ENCODE data around the gene OXER1.

OXER1 gene

GRCh38 chr2:42721898-42722297 lies 42.0 kb downstream of the OXER1 start:
- Histone ChIP-seq H2AFZ (ENCODE audit: low read depth, low read length) (peak overlapping the region; percentile 5; the same call in 1 of the 2 replicates), H3K27ac (ENCODE audit: low read length) (peak overlapping the region; percentile 68), H3K9ac (ENCODE audit: low read length) (peak overlapping the region; percentile 42; the same call in 1 of the 2 replicates), H4K20me1 (ENCODE audit: insufficient read depth, low read length) (no peaks in the 10 kb centered on the region), H3K4me1 (ENCODE audit: low read length) (peaks cover 43% of the 10 kb centered on the region), H3K27me3 (ENCODE audit: low read depth, low read length) (no peaks in the 10 kb centered on the region), H3K4me2 (ENCODE audit: low read length) (peak overlapping the region; percentile 81), H3K9me3 (ENCODE audit: insufficient read depth, low read length) (no peaks in the 10 kb centered on the region), H3K4me3 (ENCODE audit: low read length) (peak overlapping the region; percentile 67), H3K79me2 (ENCODE audit: low read length) (no peaks in the 10 kb centered on the region), H3K36me3 (replicated peaks; ENCODE audit: low read depth, low read length) (peaks cover 15% of the 10 kb centered on the region)
- TF ChIP-seq CTCF (IDR thresholded peaks at IDR 0.05; ENCODE audit: low read depth, low read length), result no peak
- no peak for TF ChIP-seq EZH2phosphoT487 (IDR thresholded peaks at IDR 0.05; ENCODE audit: low read depth)

- TF ChIP-seq CTCF (IDR thresholded peaks at IDR 0.05; ENCODE audit: low read depth, low read length) (no peak), EZH2phosphoT487 (IDR thresholded peaks at IDR 0.05; ENCODE audit: low read depth) (no peak)
- no peak overlapping the region for H3K9ac ChIP-seq (ENCODE audit: low read length)
Measured at GRCh38 chr2:42714686-42715085, 49.2 kb downstream of the OXER1 start.

GRCh38 chr2:42713920-42714319 lies 50.0 kb downstream of the OXER1 start:
- H2AFZ ChIP-seq (ENCODE audit: low read depth, low read length), result no peak overlapping the region
- H3K9me3 ChIP-seq (ENCODE audit: insufficient read depth, low read length), result no peaks in the 10 kb centered on the region
- H3K27ac ChIP-seq (ENCODE audit: low read length), result no peak overlapping the region
- H3K36me3 ChIP-seq (replicated peaks; ENCODE audit: low read depth, low read length), result peaks cover 6% of the 10 kb centered on the region
- H3K9ac ChIP-seq (ENCODE audit: low read length), result no peak overlapping the region
- H3K4me2 ChIP-seq (ENCODE audit: low read length), result no peak overlapping the region
- H4K20me1 ChIP-seq (ENCODE audit: insufficient read depth, low read length), result no peaks in the 10 kb centered on the region
- H3K4me1 ChIP-seq (ENCODE audit: low read length), result peaks cover 13% of the 10 kb centered on the region
- H3K79me2 ChIP-seq (ENCODE audit: low read length), result no peaks in the 10 kb centered on the region
- TF ChIP-seq CTCF (IDR thresholded peaks at IDR 0.05; ENCODE audit: low read depth, low read length), result no peak
- no peak for TF ChIP-seq EZH2phosphoT487 (IDR thresholded peaks at IDR 0.05; ENCODE audit: low read depth)
- H3K4me3 ChIP-seq (ENCODE audit: low read length), result no peak overlapping the region
- no peaks in the 10 kb centered on the region for H3K27me3 ChIP-seq (ENCODE audit: low read depth, low read length)

More at GRCh38 chr2:42714686-42715085, 49.2 kb downstream of the OXER1 start:
- no peak overlapping the region for H3K4me2 ChIP-seq (ENCODE audit: low read length)
- no peaks in the 10 kb centered on the region for H4K20me1 ChIP-seq (ENCODE audit: insufficient read depth, low read length)
- peaks cover 13% of the 10 kb centered on the region for H3K4me1 ChIP-seq (ENCODE audit: low read length)
- H3K36me3 ChIP-seq (replicated peaks; ENCODE audit: low read depth, low read length), result peaks cover 2% of the 10 kb centered on the region
- H2AFZ ChIP-seq (ENCODE audit: low read depth, low read length), result no peak overlapping the region
- no peak overlapping the region for H3K4me3 ChIP-seq (ENCODE audit: low read length)
- no peaks in the 10 kb centered on the region for H3K27me3 ChIP-seq (ENCODE audit: low read depth, low read length)
- no peaks in the 10 kb centered on the region for H3K79me2 ChIP-seq (ENCODE audit: low read length)
- no peak overlapping the region for H3K27ac ChIP-seq (ENCODE audit: low read length)
- no peaks in the 10 kb centered on the region for H3K9me3 ChIP-seq (ENCODE audit: insufficient read depth, low read length)

- Histone ChIP-seq H3K4me3 (ENCODE audit: low read length) (no peak overlapping the region), H3K4me1 (ENCODE audit: low read length) (peaks cover 13% of the 10 kb centered on the region), H3K27me3 (ENCODE audit: low read depth, low read length) (no peaks in the 10 kb centered on the region), H3K27ac (ENCODE audit: low read length) (no peak overlapping the region), H3K36me3 (replicated peaks; ENCODE audit: low read depth, low read length) (peaks cover 6% of the 10 kb centered on the region), H2AFZ (ENCODE audit: low read depth, low read length) (no peak overlapping the region), H4K20me1 (ENCODE audit: insufficient read depth, low read length) (no peaks in the 10 kb centered on the region), H3K9ac (ENCODE audit: low read length) (no peak overlapping the region), H3K4me2 (ENCODE audit: low read length) (no peak overlapping the region), H3K79me2 (ENCODE audit: low read length) (no peaks in the 10 kb centered on the region), H3K9me3 (ENCODE audit: insufficient read depth, low read length) (no peaks in the 10 kb centered on the region)
- TF ChIP-seq CTCF (IDR thresholded peaks at IDR 0.05; ENCODE audit: low read depth, low read length) (no peak), EZH2phosphoT487 (IDR thresholded peaks at IDR 0.05; ENCODE audit: low read depth) (no peak)
Measured at GRCh38 chr2:42712934-42713333, 51.0 kb downstream of the OXER1 start.

All from OCI-LY3 (cell line).